GM18861 (cell line): ENCODE data around the gene DLK2.

Experiments
- ATAC-seq: cut with Tn5 transposase; IDR thresholded peaks from one replicate; pipeline ENCODE4 v1.9.1; 2021; ENCODE audit not compliant: unreplicated experiment

DLK2 gene

DNA sequence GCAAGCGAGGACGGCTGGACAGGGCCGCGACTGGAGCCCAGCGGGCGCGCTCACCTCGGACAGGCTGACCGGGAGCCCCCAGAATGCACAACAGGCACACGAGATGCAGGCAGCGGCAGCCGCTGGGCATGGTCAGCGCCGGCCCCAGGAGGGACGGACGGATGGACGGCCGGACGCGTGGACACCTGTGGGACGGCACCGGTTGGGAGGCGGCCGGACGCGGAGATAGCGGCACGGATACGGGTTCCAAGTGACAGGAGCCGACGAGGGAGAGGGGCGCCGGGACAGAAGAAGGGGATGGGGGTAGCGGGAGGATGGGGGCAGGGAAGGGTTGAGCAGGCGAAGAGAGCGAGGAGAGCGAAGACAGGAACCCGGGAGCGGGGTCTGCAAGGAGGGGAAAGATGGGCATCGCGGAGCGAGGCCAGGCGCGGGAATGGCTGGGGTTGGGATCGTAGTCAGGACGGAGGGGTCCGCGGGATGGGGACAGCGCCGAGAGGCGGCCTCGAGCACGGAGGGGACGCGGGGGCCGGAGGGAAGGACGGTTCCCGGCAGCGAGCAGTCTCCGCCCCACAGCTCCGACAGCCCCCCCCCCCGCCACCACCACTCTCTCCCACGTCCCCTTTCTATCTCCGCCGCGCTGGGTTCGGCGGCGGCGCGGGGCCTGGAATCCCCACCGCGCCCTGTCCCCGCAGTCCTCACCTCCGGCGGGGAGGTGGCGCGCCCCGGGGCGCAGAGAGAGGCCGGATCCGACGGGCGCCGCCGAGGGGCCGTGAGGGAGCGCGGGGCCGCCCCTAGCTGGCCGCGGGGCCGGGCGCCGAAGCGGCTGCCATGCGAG is 435 bp downstream of the DLK2 start:
- no peak for ATAC-seq

DNA sequence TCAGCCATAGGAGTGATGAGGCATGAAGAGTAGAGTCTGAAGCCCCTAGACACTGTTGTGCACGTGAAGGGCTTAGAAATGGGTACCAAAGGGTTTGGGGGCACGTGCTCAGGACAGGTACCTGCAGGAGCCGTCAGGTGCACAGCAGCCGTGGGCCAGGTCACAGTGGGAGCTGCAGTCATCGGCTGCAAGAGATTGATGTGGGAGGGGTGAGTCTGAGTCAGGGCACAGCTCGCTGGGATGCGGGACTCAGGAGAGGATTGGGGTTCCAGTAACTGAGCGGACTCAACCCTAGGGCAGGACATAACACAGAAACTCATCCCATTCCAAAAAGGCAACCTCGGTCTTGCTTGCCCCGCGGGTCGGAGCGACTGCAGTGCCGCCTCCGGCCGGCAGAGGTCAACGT is 1.1 kb downstream of the DLK2 start:
- no peak for ATAC-seq

DNA sequence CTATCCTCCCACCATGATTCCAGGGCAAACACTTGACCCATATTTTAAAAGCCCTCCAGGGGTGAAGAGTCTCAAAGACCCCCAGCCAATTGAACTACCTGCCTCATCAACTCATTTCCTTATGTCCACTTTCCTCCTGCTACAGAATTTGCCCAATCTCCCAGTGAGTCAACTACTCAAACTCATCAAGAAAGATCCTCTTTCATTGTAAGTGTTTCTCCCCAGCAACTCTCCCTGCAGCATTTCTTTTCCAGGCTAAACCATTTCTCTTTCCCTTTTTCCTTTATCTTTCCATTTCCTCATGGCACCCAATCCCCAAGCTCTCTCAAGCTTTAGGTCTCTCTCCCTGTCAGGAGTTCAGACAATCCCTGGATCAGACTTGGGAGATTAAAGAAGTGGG is 1.5 kb downstream of the DLK2 start:
- no peak for ATAC-seq

DNA sequence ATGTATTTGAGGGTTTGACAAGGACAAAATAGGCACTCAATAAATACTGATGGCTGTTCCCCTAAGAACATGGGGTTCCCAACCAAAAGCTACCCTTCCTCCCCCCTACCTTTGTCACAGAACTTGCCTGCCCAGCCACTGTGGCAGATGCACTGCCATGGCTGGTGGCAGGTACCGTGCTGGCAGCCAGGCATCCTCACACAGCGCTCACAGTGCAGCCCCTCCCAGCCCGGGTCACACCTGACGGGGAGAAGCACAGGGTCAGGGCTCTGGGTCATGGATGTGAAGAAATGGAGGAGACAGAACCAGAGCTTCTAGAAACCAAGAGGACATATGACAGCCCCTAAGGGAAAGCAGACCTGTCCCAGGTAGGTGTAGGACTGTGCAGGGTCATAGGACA is 2.5 kb downstream of the DLK2 start:
- no peak for ATAC-seq

GRCh38 chr6:43451939-43452338 is 3.4 kb downstream of the DLK2 start:
- no peak for ATAC-seq

DNA sequence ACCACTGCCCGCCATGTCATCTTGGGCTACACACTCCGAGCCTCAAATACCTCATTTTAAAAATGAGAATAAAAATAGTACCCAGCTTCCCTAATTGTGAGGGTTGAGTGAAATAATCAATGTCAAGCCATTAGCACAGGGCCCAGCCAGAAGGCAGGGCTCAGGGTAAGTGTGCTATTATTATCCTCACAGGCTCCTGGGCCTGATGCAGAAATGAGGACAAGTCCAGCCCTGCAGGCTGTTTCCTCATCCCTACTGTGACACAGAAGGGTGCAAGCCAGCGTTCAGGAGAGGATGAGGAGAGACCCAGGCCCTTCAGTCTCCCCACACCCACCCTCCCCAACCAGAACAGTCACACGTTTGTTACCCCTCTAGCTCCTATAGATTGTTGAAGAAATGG is 4.0 kb downstream of the DLK2 start:
- ATAC-seq, result no peak

- no peak for ATAC-seq
These were observed 4.6 kb downstream of the DLK2 start for GRCh38 chr6:43450699-43451131.

- no peak for ATAC-seq
These were observed 6.4 kb downstream of the DLK2 start for GRCh38 chr6:43448916-43449315.

- ATAC-seq, result no peak
These were observed 7.7 kb downstream of the DLK2 start for GRCh38 chr6:43447604-43448003.

- ATAC-seq, result no peak
These were observed 9.8 kb downstream of the DLK2 start for GRCh38 chr6:43445576-43445975.

- no peak for ATAC-seq
These were observed 10.8 kb downstream of the DLK2 start for GRCh38 chr6:43444582-43444981.

DNA sequence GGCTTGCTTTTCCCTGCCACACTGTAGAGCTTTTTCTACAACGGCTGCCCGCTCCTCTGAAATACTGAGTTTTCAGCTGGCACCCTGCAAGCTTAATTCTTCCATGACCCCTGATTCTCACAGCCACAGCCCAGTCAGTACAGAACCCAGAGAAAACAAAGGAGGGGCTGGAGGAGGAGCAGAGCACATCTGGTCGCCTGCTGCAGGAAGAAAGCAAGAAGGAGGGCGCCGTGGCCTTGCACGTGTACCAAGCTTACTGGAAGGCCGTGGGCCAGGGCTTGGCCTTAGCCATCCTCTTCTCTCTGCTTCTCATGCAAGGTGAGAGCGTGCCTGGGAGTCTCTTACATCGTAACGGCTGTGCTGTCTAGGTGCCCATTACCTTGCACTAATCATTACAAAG is 11.3 kb downstream of the DLK2 start:
- no peak for ATAC-seq

- ATAC-seq, result no peak
These were observed 12.4 kb downstream of the DLK2 start for GRCh38 chr6:43442935-43443334.

DNA sequence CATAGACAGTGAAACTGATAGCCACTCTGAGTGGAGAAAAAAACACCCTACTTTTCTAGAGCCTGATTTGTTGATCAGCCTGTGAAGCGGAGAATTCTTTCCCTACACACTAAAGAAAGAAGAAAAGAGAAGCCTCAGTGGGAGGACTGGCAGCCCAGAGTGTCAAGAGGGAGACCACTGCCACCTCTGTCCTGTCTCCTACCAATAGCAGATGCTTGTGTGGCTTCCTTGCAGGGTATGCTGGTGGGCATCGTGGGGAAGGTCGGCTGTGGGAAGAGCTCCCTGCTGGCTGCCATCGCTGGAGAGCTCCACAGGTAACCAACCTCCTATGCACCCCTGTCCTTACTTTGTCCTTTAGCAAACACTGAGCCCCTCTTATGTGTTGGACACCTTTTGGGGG is 17.6 kb downstream of the DLK2 start:
- ATAC-seq, result no peak

GRCh38 chr6:43436577-43437282 is 18.6 kb downstream of the DLK2 start:
- no peak for ATAC-seq

- no peak for ATAC-seq
These were observed 19.5 kb downstream of the DLK2 start for GRCh38 chr6:43435682-43436437.

DNA sequence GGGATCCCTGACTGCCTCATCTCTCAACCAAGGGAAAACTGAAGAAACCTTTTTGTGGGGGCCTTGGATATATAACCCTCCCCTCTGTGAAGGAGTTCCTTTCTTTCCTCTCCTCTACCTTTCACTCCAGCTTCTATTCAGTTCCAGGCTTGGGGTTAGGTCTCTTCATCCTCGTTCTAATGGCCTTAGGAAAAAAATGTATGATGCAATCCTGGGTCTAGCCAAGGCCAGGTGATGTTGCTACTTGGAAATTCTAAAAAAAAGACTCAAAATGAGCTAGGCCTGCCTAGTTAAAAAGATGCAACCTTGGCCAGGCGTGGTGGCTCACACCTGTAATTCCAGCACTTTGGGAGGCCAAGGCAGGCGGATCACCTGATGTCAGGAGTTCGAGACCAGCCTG is 20.4 kb downstream of the DLK2 start:
- no peak for ATAC-seq

- no peak for ATAC-seq
These were observed 21.1 kb downstream of the DLK2 start for GRCh38 chr6:43434001-43434840.

GRCh38 chr6:43433148-43433547 is 22.2 kb downstream of the DLK2 start:
- no peak for ATAC-seq

- ATAC-seq, result no peak
These were observed 23.1 kb downstream of the DLK2 start for GRCh38 chr6:43432009-43432945.
